Kidney (tissue), 14 donors: Measurements from ENCODE around the gene TSPAN15. TPM values are rescaled to one million over a fixed set of nuclear protein-coding genes. Genes with fewer than 3 reads are reported as not detected.
"Not testable (repeated sequence)": the region's sequence is repeated elsewhere in the genome, so short reads cannot be mapped to it uniquely, and the experiment has no call there.

Experiments
- DNase-seq, 5 donors: peaks; one replicate each; pipeline ENCODE4 v3.0.0-alpha.2; 2013 to 2020
- FAIRE-seq: peaks from 2 replicates; lab custom pipeline; 2012; peaks lifted over from hg19 to GRCh38; lab: Jason Lieb, UNC
- H3K27ac ChIP-seq, 2 donors: one replicate each; pipeline ENCODE4 v1.7.0; 2013; ENCODE audit warnings: low read depth in 2 of 2, low read length in 2 of 2, inconsistent platforms in 1 of 2
- H3K27me3 ChIP-seq: one replicate; pipeline ENCODE4 v1.7.1; 2013; ENCODE audit warnings: low read length, inconsistent platforms; ENCODE audit not compliant: control insufficient read depth, insufficient read depth
- H3K36me3 ChIP-seq, 3 donors: one replicate each; pipeline versions ENCODE4 v1.7.0 to v1.7.1; 2013; ENCODE audit warnings: low read length in 3 of 3, control low read depth in 1 of 3, inconsistent platforms in 1 of 3; ENCODE audit not compliant: insufficient read depth in 3 of 3, control insufficient read depth in 2 of 3
- H3K4me1 ChIP-seq, 3 donors: one replicate each; pipeline versions ENCODE4 v1.7.0 to v1.7.1; 2013; ENCODE audit warnings: low read length in 3 of 3, inconsistent platforms in 1 of 3, low read depth in 1 of 3; ENCODE audit not compliant: control insufficient read depth in 2 of 3, insufficient read depth in 2 of 3
- H3K4me3 ChIP-seq, 3 donors: one replicate each; pipeline versions ENCODE4 v1.7.0 to v1.8.1; 2013; ENCODE audit warnings: low read length in 3 of 3, control low read depth in 1 of 3, inconsistent platforms in 1 of 3
- H3K9ac ChIP-seq, 3 donors: one replicate each; pipeline versions ENCODE4 v1.7.0 to v1.7.1; 2013; ENCODE audit warnings: low read length in 3 of 3, control low read depth in 1 of 3, inconsistent platforms in 1 of 3
- H3K9me3 ChIP-seq, 3 donors: one replicate each; pipeline versions ENCODE4 v1.7.0 to v1.7.1; 2013; ENCODE audit warnings: low read length in 3 of 3, control low read depth in 1 of 3, inconsistent platforms in 1 of 3; ENCODE audit not compliant: control insufficient read depth in 2 of 3, insufficient read depth in 1 of 3
- intact Hi-C: fragments of 100-400 bp; cut with DNase I; formaldehyde crosslinking; loops from one replicate; pipeline ENCODE4 v1.11.1; 2022
- polyA plus RNA-seq: library from polyadenylated mRNA; stranded (reverse); fragments of 350-450 nt; fragmentation: Illumina TruSeq; extraction: RNeasy Lipid Tissue Mini Kit (QIAGEN cat#74804); gene quantifications from one replicate; pipeline ENCODE4 v1.2.3, GENCODE V29; 2014; ENCODE audit warnings: low read depth, low replicate concordance; ENCODE audit not compliant: insufficient read depth
- total RNA-seq: library from RNA; stranded (reverse); fragmentation: NEBNext Ultra II Directional; extraction: Animal tissue kit (Norgen Biotek cat#: 25700); gene quantifications from one replicate; pipeline ENCODE4 v1.2.1, GENCODE V29; 2021
- TF ChIP-seq, protein P1 (sequence below): IDR thresholded peaks from 3 replicates; pipeline ENCODE4 v1.5.1; 2012; ENCODE audit warnings: mild to moderate bottlenecking, moderate library complexity, borderline replicate concordance; ENCODE audit not compliant: insufficient read depth; ENCODE audit errors: extremely low read depth
- donor health status: control.
- donor health status: control.
- donor health status: control.
- donor health status: control.
- donor health status: control.
- donor health status: DM: yes; HTN: yes; CAD: no.
- donor health status: Normal renal cell carcinoma (clear cell type).

The TSPAN15 gene
- total and polyA plus RNA-seq, 2 donors from 2014 or later = 28.2 to 65.4 TPM

DNA sequence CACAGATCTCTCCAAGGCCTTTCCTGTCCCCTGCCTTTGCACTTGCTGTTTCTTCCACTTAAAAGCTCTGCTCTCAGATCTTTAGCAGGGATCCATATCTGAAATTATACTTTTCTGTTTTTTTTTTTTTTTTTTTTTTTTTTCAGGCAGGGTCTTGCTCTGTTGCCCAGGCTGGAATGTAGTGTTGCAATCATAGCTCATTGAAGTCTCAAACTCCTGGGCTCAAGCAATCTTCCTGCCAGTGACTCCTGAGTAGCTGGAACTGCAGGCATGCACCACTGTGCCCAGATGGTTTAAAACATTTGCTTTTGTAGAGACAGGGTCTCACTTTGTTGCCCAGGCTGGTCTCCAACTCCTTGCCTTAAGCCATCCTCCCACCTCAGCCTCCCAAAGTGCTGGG is 5.0 kb upstream of the TSPAN15 start:
- Histone ChIP-seq H3K27ac (no peak overlapping the region), H3K27me3 (no peaks in the 10 kb centered on the region), H3K9me3 (no peaks in the 10 kb centered on the region), H3K4me3 (no peak overlapping the region), H3K9ac (no peak overlapping the region), H3K4me1 (peaks cover 0 to 8% (median 4%) of the 10 kb centered on the region in 3 donors), H3K36me3 (no peaks in the 10 kb centered on the region)
- FAIRE-seq (no peak), DNase-seq (no peak)
- TF ChIP-seq, protein P1, sequence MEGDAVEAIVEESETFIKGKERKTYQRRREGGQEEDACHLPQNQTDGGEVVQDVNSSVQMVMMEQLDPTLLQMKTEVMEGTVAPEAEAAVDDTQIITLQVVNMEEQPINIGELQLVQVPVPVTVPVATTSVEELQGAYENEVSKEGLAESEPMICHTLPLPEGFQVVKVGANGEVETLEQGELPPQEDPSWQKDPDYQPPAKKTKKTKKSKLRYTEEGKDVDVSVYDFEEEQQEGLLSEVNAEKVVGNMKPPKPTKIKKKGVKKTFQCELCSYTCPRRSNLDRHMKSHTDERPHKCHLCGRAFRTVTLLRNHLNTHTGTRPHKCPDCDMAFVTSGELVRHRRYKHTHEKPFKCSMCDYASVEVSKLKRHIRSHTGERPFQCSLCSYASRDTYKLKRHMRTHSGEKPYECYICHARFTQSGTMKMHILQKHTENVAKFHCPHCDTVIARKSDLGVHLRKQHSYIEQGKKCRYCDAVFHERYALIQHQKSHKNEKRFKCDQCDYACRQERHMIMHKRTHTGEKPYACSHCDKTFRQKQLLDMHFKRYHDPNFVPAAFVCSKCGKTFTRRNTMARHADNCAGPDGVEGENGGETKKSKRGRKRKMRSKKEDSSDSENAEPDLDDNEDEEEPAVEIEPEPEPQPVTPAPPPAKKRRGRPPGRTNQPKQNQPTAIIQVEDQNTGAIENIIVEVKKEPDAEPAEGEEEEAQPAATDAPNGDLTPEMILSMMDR = no peak
- intact Hi-C loops = no loop called here

DNA sequence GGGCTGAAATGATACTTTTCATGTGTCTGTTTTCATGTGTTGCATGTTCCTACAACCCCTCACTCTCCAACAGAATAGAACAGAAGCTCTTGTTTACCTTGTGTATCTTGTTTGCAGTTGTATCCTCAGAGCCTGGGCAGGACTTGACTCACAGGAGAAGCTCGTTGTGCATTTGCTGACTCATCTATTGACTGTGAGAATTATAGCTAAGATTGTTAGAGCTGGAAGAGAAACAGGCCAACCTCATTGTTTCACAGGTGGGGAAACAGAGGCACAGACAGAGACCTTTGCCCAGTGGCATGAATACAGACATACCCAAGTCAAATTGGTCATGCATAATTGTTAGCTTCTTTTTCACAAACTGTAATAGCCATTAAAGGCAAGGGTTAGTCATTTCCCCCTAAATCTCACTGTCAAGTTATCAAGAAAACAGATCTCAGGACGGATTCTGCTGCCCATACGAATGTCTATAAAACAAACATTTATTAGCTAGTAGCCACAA is 4.6 kb upstream of the TSPAN15 start:
- H3K9me3 ChIP-seq = no peaks in the 10 kb centered on the region
- TF ChIP-seq, protein P1 = no peak
- intact Hi-C loops = no loop called here
- H3K27me3 ChIP-seq = no peaks in the 10 kb centered on the region
- no peak overlapping the region for H3K4me3 ChIP-seq
- DNase-seq (no peak), FAIRE-seq (no peak)
- peaks cover 0 to 8% (median 4%) of the 10 kb centered on the region in 3 donors for H3K4me1 ChIP-seq
- no peak overlapping the region for H3K27ac ChIP-seq
- H3K36me3 ChIP-seq = no peaks in the 10 kb centered on the region
- H3K9ac ChIP-seq = no peak overlapping the region

DNA sequence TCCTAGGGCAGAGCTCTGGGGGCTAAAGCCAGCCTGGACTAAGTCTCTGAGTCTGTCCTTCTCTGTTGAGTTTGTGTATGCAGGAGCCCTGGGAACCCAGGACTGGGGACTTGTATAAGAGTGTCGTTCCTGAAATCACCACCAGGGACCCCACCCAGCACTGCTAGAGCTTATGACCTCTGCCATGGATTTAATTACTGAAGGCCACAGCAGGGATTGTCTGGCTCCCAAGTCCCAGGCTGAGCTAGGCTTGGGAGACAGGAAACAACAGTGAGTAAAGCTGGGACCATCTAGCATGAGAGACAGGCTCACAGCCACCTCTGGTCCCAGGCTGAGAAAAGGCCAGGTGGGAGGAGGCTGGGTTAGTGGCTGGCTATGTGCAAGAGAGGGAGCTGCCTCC is 1.4 kb upstream of the TSPAN15 start:
- Histone ChIP-seq H3K27ac (peak overlapping the region; percentile 49 to 54), H3K36me3 (no peaks in the 10 kb centered on the region), H3K9ac (peak overlapping the region in 1 of 3 donors; percentile 8), H3K4me1 (peaks cover 0 to 9% (median 8%) of the 10 kb centered on the region in 3 donors), H3K27me3 (no peaks in the 10 kb centered on the region), H3K4me3 (no peak overlapping the region), H3K9me3 (no peaks in the 10 kb centered on the region)
- FAIRE-seq (no peak), DNase-seq (peak in 4 of 5 donors; percentile 55 to 70 (median 66))
- intact Hi-C loops = no loop called here
- TF ChIP-seq, protein P1 = peak; percentile 46

DNA sequence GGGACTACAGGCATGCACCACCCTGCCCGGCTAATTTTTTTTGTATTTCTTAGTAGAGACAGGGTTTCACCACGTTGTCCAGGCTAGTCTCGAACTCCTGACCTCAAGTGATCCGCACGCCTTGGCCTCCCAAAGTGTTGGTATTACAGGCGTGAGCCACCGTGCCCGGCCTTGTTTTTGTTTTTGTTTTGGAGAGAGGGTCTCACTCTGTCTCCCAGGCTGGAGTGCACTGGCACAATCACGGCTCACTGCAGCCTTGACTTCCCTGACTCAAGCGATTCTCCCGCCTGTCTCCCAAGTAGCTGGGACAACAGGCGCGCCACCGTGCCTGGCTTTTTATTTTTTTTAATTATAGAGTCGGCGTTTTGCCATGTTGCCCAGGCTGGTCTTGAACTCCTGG is 870 bp upstream of the TSPAN15 start:
- intact Hi-C loops, H3K27me3 ChIP-seq, FAIRE-seq, H3K9me3 ChIP-seq, H3K36me3 ChIP-seq, H3K4me1 ChIP-seq, DNase-seq: not testable (repeated sequence)
- Histone ChIP-seq H3K27ac (peak overlapping the region in 1 of 2 donors; percentile 29), H3K9ac (peak overlapping the region in 1 of 3 donors; percentile 10), H3K4me3 (peak overlapping the region in 1 of 3 donors; percentile 63)
